GM19351 (cell line): ENCODE results near the gene PRG3.
"Not testable (repeated sequence)": the region's sequence is repeated elsewhere in the genome, so short reads cannot be mapped to it uniquely, and the experiment has no call there.

Experiments
- ATAC-seq: cut with Tn5 transposase; IDR thresholded peaks from one replicate; pipeline ENCODE4 v1.9.1; 2021; ENCODE audit warnings: mild to moderate bottlenecking, moderate library complexity; ENCODE audit not compliant: unreplicated experiment

The PRG3 gene

DNA sequence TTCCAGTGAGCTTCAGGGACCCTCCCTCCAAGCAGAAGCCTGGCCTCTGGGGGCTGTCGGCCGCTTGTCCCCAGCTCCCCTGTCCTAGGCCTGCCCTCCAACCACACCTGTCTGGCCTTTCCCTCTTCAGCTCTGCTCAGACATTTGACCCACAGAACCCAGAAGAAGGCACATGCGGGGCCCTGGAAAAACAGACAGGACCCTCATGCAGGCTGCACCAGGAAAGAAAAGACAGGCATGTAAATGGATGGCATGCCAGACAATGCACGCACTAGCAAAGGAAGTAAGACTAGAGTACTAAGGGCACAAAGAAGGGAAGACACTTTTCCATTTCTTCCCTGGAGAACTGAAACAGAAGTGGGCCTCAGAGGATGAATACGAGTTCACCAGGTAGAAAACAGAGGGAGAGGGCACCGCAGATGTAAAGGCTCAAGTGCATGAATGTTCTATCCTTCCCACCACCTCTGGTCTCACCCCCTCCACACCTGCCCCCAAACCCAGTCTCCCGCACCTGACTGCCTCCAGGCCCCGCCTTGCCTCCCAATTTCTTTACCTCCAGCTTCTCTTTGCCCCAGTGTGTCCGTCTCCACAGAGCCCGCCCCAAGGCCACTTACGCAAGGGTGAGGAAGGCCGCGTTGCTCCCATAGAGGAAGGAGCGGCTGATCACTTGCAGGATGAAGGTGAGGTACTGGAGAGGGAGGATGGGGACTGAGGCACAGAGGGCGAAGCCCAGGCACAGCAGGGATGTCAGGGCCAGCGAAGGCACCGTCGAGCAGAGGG, 28.6 kb upstream of the PRG3 start:
- no peak for ATAC-seq

DNA sequence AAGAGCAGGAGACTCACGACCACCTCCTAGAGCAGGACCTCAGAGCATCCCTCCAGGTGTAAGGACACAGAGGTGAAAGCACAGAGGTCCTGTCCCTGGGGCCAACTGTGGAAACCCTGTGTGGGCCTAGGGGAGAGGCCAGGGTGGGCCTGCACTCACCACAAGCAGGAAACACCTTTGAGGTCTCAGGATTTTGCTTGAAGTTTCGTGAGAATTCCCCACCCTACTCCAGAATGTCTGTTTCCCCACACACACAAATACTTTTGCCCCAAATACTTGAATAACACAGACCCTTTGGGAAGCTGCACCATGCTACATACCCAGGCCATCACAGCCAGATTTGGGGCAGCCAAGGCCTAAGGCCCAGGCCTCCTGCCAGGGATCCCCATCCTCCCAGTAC, 27.8 kb upstream of the PRG3 start:
- no peak for ATAC-seq

DNA sequence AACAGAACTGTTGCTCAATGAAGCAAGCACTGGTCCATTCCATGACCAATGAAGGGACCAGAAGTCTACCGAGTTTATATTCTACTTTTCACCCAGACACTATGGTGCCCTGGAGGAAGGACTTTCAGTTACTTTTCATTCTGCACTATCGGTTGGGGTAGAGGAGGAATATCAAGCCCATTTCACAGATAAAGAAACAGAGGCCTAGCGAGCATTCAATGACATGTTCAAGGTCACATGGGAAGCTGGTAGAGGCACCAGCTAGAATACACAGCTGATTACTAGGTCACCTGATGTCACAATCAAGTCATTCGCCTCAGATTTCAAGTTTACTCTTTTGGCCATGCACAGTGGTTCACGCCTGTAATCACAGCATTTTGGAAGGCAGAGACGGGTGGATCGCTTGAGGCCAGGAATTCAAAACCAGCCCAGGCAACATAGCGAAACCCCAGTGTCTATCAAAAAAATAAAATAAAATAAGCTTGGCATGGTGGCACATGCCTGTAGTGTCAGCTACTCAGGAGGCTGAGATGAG, 27.1 kb upstream of the PRG3 start:
- ATAC-seq: no peak

DNA sequence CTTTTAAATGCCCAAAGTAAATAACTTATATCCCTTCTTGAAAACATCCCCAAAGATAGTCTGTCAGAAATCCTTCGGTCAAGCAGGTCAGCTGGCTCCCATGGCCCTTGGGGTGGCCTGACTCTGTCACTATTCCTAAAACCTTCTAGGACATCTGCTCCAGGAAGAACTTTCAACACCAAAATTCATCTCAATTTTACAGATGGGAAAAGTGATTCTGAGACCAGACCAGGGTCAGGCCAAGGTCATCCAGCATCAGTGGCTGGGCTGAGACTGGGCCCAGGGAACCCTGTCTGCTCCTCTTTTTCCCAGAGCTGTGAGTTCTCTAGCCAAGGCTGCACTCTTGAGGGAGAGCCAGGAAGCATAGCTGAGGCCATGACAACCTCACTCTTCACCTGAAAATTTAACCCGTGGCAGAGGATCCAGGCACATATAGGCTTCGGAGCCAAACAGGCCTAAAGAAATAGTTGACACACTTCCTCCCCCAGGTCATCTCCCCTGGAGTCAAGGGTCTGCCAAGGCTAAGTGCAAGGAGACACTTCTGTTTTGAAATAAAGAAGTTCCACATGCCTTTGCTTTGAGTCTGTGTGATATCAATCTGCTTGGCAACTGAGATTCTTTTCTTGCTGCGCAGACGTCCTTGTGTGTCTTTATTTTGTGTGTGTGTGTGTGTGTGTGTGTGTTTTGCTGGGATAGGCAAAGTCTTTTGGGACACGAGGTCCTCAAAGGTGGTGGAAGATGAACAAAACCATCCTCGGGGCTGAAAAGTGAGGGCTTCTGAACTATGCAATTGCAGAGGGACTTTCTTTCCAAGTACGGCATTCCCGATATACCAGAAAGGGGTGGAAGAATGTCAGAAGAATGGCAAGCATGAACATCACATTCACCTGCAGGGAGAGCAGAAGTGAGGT, 26.3 kb upstream of the PRG3 start:
- ATAC-seq: no peak

DNA sequence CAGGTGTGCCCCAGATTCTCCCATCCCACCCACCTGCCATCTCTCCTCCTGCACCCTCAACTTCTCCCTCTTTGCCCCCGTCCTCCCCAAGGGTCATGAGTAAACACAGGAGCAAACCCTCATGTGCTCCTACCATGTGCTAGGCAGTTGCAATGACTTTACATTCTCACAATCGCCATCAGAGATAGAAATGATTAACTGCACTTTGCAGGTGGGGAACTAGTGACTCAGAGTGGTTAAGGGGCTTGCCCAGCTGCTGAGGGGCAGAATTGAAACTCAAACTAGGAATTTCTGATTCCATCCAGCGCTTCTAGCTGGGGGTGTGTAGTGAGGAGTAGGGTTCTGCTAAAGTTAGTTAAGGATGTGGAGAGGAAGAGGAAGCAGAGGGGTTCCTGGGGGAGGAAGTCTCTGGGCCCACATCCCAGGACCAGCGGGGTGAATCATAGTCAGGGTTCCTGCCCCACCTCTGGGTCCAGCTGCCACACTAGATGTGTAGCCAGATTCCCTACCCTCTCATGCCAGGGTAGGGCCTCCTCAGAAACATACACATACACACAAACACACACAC, 25.5 kb upstream of the PRG3 start:
- peak; percentile 68 for ATAC-seq

DNA sequence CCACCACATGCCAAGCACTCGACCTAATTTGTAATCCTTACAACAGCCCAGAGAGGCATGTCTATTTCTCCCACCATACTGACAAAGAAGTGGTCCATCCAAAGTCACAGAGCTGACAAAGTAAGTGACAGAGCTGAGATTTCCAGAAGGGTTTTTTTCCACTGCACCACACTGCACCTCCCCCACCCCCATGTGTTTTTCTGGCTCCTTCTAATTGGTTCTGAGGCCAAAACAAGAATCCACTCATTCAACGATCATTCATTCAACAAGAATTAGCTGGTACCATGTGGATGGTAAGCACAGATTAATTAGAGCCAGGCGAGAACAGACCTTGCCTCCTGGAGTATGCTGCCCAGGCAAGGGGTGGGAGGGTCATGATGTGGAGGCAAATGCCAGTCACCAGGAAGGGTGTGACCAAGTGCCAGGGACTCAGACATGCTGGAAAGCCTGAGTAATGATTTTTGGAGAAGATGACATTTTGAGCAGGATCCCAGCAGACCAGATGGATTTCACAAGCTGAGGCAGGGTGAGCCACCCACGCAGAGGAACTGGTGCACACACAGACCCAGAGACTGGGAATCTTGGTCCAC, 24.4 kb upstream of the PRG3 start:
- no peak for ATAC-seq

DNA sequence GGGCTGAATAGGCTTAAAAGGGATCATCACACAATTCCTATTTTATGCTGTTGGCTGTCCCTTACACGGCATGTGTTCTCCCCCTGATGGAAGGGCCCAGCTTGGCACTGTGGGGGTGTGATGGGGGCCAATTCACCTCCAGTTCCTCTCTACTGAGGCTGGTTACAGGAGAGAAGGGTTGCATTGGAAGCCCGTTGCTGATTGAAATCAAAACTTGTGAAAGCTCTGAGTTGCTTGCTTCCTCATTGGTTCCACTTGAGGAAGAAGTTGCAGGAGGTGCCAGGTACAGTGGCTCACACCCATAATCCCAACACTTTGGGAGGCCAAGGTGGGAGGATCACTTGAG, 22.8 kb upstream of the PRG3 start:
- no peak for ATAC-seq

DNA sequence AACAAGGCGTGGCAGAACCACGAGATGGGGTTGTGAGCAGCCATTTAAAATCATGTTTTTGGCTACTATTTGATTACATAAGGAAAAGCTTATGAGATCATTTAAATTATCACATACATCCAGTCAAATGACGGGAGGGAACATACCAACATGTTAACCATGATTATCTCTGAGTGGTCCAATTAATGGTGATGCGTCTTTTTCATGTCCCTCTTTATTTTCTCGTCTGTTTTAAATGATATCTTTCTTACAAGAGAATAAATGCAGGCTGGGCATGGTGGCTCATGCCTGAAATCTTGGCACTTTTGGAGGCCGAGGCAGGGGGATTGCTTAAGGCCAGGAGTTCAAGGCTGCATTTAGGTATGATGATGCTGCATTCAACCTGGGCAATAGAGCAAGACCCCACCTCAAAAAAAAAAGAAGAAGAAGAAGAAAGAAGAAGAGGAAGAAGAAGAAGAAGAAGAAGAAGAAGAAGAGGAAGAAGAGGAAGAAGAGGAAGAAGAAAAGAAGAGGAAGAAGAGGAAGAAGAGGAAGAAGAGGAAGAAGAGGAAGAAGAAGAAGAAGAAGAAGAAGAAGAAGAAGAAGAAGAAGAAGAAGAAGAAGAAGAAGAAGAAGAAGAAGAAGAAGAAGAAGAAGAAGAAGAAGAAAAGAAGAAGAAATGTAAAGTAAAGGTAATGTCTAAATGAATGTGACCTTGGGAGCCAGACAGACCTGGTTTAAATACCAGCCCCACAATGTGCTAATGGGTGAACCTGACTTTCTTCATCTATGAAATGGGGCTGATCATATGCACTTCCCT, 22.3 kb upstream of the PRG3 start:
- ATAC-seq: not testable (repeated sequence)

DNA sequence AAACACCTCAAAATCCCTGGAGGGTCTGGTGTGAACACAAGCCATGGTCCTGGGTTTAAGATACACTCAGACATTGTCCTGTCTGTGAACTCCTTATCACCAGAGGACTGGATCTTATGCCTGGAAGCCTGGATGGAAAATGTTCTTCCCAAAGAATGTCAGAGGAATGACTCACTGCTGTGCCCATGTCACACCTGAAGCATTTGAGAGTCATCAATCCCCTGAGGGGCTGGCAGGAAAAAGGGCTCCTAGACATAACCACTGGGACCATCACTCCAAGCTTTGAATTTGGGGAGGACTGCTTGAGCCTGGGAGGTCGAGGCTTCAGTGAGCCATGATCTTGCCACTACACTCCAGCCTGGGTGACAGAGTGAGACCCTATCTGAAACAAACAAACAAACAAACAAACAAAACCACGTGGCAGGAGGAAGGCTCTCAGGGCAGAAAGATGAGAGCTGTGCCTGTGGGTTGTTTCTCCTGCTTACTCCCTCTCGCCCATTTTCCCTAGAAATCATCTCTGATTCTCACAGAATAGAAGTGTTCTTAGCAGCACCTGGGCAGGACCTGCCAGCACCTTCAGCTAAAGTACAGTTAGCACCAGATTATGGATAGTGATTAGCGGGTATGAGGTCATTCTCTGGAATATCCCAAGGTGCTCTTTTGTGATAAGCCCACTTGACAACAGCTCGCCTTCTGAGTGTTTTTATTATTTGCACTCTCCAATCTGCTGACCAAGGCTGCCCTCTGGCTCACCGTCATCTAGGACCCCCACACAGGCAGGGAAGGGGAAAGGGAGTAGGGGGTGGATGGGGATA, 21.4 kb upstream of the PRG3 start:
- no peak for ATAC-seq

DNA sequence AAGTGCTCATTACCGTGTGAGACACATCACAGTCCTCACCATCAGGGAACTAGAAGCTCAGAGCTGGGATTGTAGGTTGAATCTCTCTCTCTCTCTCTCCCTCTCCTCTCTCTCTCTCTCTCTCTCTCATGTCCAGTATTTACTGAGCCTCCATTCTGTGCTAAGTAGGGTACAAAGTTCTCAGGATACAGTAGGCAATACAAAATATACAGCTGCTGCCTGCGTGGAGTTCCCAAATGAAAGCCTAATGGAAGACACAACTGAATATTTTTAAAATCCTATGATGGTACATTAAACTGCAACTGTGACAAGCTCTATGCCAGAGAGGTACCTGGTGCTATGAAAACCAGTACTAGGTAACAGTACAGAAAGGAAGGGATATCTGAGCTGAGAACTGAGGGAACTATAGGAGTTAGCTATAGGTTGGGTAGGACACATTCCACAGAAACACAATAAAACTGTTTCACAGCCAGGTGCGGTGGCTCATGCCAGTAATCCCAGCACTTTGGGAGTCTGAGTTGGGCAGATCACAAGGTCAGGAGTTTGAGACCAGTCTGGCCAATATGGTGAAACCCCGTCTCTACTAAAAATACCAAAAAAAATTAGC, 19.1 kb upstream of the PRG3 start:
- ATAC-seq: no peak

DNA sequence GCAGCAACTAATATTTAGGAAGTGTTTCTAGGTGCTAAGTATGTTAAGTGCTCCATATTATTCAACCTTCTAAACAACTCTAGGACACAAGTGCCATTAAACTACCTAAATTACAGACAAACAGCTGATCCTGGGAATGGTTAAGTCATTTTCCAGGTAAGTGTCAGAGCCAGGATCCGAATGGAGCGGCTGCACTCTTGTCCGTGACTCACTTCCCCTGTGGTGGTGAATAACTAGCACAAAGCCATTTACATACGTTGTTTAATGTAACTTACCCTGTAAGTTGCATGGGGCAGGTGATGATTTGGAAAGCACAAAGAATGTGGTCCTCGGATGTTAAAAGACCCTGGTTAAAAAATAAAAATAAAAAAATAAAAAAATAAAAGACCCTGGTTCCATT, 18.3 kb upstream of the PRG3 start:
- ATAC-seq: no peak

DNA sequence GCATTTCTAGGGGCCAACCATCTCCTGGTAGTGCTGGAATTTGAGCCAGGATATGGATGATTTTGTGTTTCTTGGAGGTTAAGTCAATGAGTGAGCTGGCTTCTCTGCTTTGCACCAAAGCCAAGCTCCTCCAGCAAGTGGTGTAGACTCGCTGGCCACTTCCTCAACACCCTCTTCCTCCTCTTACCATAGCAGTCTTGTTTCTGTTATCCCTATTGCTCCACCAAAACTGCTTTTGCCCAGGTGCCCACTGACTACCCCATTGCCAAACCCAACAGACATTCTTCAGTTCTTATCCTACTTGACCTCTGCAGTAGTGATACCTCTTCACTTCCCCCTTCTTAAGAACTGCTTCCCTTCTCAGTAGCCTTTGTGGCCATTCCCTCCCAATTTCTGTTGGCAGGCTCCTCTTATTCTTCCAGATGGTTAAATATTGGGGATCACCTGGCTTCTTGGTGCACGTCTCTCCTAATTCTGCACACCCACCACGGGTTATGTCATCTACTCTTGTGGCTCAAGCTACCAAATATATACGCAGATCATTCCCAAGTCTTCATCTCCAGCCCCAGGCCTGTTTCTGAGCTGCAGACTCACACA, 16.5 kb upstream of the PRG3 start:
- ATAC-seq: no peak

DNA sequence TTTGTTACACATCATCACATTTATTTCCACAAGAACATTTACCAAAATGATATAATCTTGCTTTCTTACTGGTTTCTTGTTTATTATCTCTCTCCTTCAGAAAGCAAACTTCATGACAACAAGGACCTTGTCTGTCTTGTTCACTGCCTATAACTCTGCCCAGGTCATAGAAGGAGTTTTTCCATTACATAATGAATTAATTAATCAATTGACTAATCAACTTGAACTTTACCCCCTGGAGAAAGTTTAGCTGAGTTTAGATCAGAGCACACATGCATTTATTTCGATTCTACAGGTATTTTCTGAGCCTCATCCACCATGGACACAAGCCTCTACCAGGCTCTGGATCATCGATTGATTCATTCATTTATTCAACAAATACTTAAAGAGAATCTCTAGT, 15.8 kb upstream of the PRG3 start:
- ATAC-seq: no peak

DNA sequence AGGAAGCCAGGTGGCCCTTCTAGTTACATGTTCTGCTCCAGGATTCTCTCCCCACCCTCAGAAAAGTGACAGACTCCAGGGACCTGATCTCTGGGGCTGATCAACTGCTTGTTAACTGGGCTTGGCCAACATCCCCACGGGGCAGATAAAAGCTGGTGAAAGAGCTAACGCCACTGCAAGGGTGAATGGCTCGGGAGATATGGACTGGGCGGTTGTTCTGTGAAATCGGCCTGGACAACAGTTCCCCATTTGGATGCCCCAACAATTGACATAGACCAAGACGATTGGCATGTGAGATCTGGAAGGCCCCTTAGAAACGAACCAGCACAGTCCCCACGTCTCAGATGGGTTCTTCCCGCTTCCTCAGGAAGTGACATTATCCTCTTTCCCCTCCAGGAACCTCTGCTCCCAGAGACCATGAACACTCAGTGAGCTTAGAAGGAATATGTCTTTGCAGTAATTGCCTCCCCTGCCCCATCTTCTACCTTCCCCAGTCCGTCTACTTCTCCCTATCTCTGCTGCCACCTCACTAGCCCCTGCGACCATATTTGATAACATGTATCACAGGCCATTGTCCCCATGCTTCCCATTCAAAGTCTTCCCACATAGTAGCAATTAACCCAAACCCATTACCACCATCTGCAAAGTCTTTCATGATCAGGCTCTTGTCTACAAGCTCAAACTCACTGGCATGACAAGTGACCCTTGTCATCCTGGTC, 15.1 kb upstream of the PRG3 start:
- no peak for ATAC-seq

DNA sequence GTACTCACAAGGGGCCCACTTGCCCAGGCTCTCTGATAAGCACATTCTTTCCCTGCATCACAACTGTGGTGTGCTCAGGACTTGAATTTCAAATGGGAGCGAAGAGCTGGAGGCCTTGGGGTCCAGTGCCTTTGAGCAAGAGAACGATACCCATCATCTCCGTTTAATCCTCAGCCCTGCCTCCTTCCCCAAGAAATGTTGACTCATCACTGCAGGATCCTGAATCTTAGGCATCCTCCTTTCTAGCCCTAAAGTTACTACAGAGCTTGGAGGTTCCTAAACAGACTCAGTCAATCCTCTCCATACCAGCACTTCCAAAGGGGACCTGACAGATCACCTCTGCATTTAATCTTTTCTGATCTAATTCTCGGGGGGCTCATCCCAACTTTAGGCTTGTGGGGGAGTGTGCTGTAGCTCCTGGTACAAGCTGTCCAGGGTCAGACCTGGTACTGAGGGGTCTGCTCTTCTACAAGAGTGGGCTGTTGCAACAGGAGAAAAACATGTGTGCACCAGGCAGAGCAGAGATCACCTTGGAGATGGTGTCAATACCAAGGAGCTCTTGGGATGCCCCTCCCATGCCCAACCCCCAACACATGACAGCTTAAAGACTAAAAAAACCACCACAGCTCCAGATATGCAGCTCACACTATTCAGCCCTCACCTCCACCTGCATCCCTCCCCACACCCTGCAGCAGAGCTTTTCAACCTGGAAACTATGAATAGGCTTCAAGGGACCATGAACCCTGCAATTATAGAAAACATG, 13.4 kb upstream of the PRG3 start:
- ATAC-seq: no peak

DNA sequence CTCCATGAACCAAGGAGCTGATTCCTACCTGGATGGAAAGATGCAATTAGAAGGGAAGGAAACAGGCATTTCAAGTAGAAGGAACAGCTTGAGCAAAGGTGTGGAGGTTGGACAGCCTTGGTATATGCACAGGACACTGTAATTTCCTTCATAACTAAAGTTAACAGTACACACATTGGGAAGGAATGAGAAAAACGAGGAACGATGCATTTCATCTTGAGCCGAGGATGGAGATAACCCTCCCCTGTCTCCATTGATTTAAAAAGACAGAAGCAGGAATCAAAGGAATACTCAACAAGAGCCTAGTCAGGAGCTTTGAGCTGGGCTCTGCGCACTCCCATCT, 11.8 kb upstream of the PRG3 start:
- ATAC-seq: no peak

DNA sequence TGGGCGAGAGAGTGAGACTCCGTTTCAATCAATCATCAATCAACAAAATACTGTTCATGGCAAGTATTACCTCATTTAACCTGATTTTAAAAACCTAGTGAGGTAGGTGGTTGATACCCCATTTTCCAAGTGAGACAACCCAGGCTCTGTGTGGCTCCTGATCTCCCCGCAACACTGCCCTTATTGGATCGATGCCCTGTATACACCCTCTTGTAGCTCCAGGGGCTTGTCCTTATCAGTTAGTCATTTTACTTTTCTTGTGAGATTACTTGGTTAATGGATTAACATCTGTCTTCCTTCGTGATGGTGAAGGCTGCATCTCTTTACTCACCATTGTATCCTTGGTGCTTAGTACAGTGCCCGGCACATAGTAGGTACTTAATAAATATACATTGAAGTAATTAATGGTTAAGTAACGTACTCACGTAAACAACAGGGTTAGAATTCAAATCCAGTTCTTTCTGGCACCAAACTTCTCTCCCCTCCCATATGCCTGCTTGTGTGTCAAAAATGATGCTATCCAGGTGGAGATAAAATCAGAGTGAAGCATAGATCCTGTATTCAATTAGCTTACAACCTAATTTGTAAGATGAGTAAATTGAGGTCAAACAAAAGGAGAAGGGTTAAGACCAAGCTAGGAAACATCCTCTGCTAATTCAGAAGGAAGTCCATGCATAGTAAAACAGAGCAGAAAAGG, 11.3 kb upstream of the PRG3 start:
- no peak for ATAC-seq
